Measurements from ENCODE around the gene SSBP4. TPM values are rescaled to one million over a fixed set of nuclear protein-coding genes. Genes with fewer than 3 reads are reported as not detected.

Gene SSBP4
- total and polyA plus RNA-seq, 2 of the 8 experiments (the other 6 are each of a cell fraction or from before 2014, with no cell fraction given) = 26.4 to 33.7 TPM

- Histone ChIP-seq H4K20me1 (replicated peaks in 1 of 2; ENCODE audit: control insufficient read depth in 1 of 2, insufficient read depth in 2 of 2, low read length in 2 of 2) (peaks cover 0 to 23% of the 10 kb centered on the region in 2 experiments), H3K27ac (ENCODE audit: low read depth, low read length) (peak overlapping the region; percentile 22; the same call in 1 of the 2 replicates)
Measured at GRCh38 chr19:18439025-18439909, 20.1 kb downstream of the SSBP4 start.

More at GRCh38 chr19:18439025-18439909, 20.1 kb downstream of the SSBP4 start:
- peak overlapping the region; percentile 95 for H2BK5ac ChIP-seq (ENCODE audit: low read depth, low read length)
- peak overlapping the region; percentile 32 for H4K5ac ChIP-seq (ENCODE audit: insufficient read length, low read depth, low read length)
- H3K18ac ChIP-seq (ENCODE audit: extremely low read depth, low read length) = peak overlapping the region; percentile 72
- H3K4me2 ChIP-seq (ENCODE audit: insufficient read depth in 1 of 2, low read depth in 2 of 2, low read length in 2 of 2) = peak overlapping the region; percentile 75 to 80
- ChIA-PET POLR2A (ENCODE audit: partially characterized antibody) (interaction anchor here (0.6 to 3.4 kb wide), 18 partner anchors 7 to 261 kb away, joined by 3 to 19 read pairs (median 3); partner anchors contain the start of genes JUND and SSBP4), CTCF (ENCODE audit: partially characterized antibody) (interaction anchor here (0.8 to 2.4 kb wide), 13 partner anchors 8 to 80 kb away, joined by 3 to 8 read pairs (median 3); partner anchors contain the start of gene SSBP4)
- peak overlapping the region in 1 of 4 experiments; percentile 94; a peak in 2 of 8 replicates for H3K4me3 ChIP-seq (ENCODE audit: extremely low read depth in 1 of 4, insufficient read depth in 2 of 4, low read depth in 3 of 4, low read length in 4 of 4)
- H3K4ac ChIP-seq (replicated peaks; ENCODE audit: insufficient read length, low read depth, low read length) = peak overlapping the region; percentile 6
- peak overlapping the region; percentile 36; the same call in 1 of the 2 replicates for H4K8ac ChIP-seq (ENCODE audit: extremely low read depth, insufficient read depth, low read length)
- DNase-seq (ENCODE audit: low read depth in 1 of 2, low spot score in 2 of 2) (no peak), FAIRE-seq (no peak)
- H3K23me2 ChIP-seq (ENCODE audit: low read depth, low read length) = peaks cover 16% of the 10 kb centered on the region; the same call in 1 of the 2 replicates
- 71% methylated on average over 12 of the region's 13 CpGs; no CpG with 5 or more reads in 1 of the 2 experiments for WGBS, 2 experiments (ENCODE audit: extremely low coverage in 1 of 2, insufficient coverage in 1 of 2, insufficient read length in 1 of 2, insufficient replicate concordance in 2 of 2, low coverage in 1 of 2, low lambda C conversion rate in 2 of 2, missing lambda C conversion rate in 1 of 2)
- H3K23ac ChIP-seq (ENCODE audit: insufficient read length) = no peak overlapping the region
- H3K27me3 ChIP-seq (replicated peaks in 1 of 4; ENCODE audit: control insufficient read depth in 3 of 4, extremely low read depth in 1 of 4, insufficient read depth in 3 of 4, low read length in 3 of 4) = no peaks in the 10 kb centered on the region
- H3K9me3 ChIP-seq (ENCODE audit: insufficient read depth in 2 of 2, low read depth in 1 of 2, low read length in 1 of 2) = no peaks in the 10 kb centered on the region
- H2AFZ ChIP-seq (ENCODE audit: low read length) = no peak overlapping the region
- peaks cover 2 to 13% (median 7%) of the 10 kb centered on the region in 4 experiments; a peak in 4 of 8 replicates for H3K36me3 ChIP-seq (ENCODE audit: control insufficient read depth in 2 of 4, insufficient read depth in 4 of 4, low read length in 3 of 4)
- peaks cover 5 to 27% (median 19%) of the 10 kb centered on the region in 4 experiments for H3K4me1 ChIP-seq (replicated peaks in 1 of 4; ENCODE audit: control insufficient read depth in 3 of 4, insufficient read depth in 4 of 4, low read length in 3 of 4)
- no peak overlapping the region for H2BK20ac ChIP-seq (ENCODE audit: low read length)
- no peaks in the 10 kb centered on the region; the same call in 1 of the 2 replicates for H3K79me1 ChIP-seq (ENCODE audit: low read depth, low read length)
- H2BK120ac ChIP-seq (replicated peaks; ENCODE audit: low read depth, low read length) = peak overlapping the region; percentile 50
- TF ChIP-seq SRF (IDR thresholded peaks at IDR 0.05; ENCODE audit: low read depth, low read length) (no peak), YY1 (IDR thresholded peaks at IDR 0.05; ENCODE audit: low read depth, low read length) (no peak), EGR1 (IDR thresholded peaks at IDR 0.05; ENCODE audit: borderline replicate concordance, low read depth, low read length) (no peak), TEAD4 (IDR thresholded peaks at IDR 0.05; ENCODE audit: low read depth, low read length) (peak; percentile 51; the same call in 1 of the 2 replicates)
- H3K14ac ChIP-seq (ENCODE audit: insufficient read length) = no peak overlapping the region
- H2AK5ac ChIP-seq (ENCODE audit: low read depth, low read length) = peak overlapping the region; percentile 65; the same call in 1 of the 2 replicates
- 0 out of 7 replicates have a peak overlapping the region, but pooled peaks of 1 of the 4 experiments have one; percentile 4 for H3K9ac ChIP-seq (replicated peaks in 1 of 4; ENCODE audit: extremely low read depth in 1 of 4, low read depth in 3 of 4, low read length in 3 of 4)
- peak overlapping the region; percentile 35 for H4K91ac ChIP-seq (replicated peaks; ENCODE audit: insufficient read length, low read length)
- no peak overlapping the region for H3K56ac ChIP-seq (replicated peaks; ENCODE audit: insufficient read length, low read depth, low read length)
- H2BK15ac ChIP-seq (ENCODE audit: low read length) = peak overlapping the region; percentile 61; the same call in 1 of the 2 replicates
- H3K79me2 ChIP-seq (ENCODE audit: control insufficient read depth in 1 of 2, insufficient read depth in 2 of 2, low read length in 2 of 2) = no peaks in the 10 kb centered on the region
- H2BK12ac ChIP-seq (ENCODE audit: low read depth, low read length) = peak overlapping the region; percentile 87; the same call in 1 of the 2 replicates

Measured in H1 (cell line).